GM21367 (cell line): ENCODE data around the gene TBC1D5.
"Not testable (repeated sequence)": the region's sequence is repeated elsewhere in the genome, so short reads cannot be mapped to it uniquely, and the experiment has no call there.

Experiments
- ATAC-seq: cut with Tn5 transposase; IDR thresholded peaks from one replicate; pipeline ENCODE4 v1.9.1; 2021; ENCODE audit not compliant: unreplicated experiment

The TBC1D5 gene

DNA sequence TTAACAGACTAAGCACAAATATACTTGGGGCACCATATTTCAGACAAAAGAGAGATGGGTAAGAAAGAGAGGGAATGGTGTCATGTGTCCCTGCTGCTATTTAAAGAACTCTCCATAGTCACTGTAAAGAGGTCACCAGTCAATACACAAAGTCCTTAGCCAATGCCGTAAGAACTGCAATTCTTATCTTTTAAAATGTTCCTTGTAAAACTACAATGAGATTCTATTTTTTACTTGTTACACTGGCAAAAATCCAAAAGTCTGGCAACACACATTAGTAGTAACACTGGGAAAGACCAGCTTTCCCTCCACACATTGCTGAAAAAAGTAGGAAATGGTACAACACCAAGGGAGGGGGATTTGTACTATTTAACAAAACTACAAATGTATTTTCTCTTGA, 189.4 kb downstream of the TBC1D5 start:
- no peak for ATAC-seq

DNA sequence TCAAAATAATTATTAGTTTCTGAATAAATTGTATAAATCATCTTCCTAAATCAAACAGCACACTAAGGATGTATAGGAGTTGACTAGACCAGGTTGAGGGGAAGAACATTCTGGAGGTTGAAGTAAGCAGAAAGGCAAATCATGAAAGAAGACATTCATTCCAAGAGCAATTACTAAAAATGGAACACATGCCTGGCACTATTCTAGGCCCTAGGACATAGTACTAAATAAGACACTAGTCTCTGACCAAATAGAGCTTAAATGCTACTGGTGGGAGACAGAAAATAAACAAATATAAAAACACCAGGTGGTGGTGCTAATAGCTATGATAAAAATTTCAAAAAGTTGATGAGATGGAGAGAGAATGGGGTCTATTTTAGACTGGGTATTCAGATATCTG, 190.1 kb downstream of the TBC1D5 start:
- ATAC-seq: no peak

DNA sequence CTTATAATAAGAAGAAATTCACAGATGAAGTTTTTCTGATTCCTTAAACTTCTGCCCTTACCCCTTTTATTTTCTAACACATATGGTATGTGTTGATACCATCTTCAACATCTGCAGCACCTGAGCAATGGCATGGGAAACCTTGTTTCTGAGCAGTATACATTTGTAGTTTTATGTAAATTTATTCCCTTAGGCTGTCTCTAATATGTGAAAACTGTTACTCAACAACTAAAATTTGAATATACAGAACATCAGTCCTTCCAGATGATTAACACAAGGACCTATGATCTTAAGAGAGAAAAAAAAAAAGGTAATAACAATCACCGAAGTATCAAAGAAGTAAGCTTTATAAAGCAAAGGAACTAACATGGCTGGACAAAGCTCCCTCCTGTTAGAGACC, 190.5 kb downstream of the TBC1D5 start:
- ATAC-seq: no peak

DNA sequence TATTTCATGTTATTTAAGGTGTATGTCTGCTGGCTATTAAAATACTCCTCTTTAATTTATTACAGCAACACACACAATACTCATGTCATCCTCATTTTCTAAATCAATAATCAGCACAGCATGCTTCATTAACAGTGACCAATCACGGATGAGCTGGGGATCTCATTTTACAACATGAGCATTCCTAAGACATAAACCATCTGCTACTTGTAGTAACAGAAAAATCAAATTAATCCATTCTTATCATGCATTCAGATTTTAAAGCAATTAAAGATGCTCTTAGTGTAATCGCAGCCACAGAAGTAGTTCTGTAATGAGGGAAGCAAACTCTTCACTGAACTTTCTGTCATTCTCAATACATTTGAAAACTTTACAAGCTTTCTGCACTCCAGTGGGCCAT, 191.1 kb downstream of the TBC1D5 start:
- no peak for ATAC-seq

DNA sequence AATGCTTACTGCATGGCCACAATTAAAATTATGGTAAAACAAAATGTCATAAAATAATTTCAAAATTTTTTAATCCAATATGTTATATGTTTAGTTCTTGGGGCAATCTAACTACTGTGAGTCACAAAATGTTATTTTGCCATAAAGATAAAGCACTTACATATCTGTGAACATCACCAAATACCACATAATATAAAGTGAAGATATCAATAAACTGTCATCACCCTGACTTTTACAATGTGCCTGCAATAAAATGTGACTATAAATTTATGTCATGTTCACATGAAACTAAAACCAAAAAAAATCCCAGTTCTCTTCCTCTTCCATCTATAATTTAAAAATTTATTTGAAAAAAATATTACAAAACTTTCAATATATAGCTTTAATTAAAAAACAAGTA, 191.8 kb downstream of the TBC1D5 start:
- no peak for ATAC-seq

DNA sequence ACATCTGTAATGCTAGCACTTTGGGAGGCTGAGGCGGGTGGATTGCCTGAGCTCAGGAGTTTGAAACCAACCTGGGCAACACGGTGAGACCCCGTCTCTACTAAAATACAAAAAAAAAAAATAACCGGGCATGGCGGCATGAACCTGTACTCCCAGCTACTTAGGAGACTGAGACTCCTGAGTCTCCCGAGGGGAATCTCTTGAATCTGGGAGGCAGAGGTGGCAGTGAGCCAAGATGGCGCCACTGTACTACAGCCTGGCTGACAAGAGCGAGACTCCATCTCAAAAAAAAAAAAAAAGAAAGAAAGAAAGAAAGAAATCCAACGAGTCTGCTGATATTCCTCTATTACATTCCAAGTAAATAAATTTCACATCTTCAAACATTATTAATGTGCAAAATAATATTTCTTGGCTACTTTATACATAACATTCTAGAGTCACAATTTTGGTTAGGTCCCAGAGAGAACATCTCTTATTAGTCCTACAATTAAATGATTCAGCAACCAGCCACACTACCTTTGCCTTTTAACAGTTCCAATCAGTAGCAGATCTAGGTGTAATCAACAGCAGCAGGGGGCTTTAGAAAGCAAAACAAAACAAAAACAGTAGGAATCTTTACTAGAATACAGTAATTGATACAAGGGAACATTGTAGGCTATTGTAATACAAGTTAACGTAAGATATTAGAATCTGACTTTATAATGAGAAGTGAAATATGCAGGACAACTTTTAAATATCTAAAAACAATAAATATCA, 195.8 kb downstream of the TBC1D5 start:
- no peak for ATAC-seq

DNA sequence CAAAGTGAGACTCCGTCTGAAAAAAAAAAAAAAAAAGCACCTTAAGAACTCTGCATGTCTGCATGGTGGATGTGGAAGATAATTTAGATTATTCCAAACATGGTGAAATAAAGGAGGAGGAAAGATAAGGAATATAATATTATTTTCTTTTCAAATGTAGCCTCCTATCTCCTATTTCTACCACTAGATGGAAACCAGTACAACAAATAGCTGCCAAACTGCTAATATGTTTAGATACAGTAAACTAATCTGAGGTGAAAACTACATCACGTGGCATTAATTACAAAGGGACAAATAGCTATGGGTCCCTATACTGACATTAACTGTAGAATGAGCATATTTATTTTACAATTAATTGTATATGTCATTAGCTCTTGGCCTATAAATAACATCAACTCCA, 197.8 kb downstream of the TBC1D5 start:
- no peak for ATAC-seq

DNA sequence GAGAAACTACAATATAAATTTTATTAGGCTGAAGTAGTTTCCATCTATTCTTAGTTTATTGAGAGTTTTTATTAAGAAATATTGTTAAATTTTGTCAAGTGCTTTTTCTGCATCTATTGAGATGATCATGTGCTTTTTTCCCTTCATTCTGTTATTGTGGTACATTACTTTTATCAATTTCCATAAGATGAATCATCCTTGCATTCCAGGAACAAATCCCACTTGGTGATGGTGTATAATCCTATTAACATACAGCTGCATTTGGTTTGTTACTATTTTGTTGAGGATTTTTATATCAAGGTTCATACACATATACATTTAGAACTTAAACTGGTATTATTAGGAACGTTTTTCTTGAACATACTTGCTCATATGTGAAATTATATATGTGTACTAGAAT, 199.8 kb downstream of the TBC1D5 start:
- ATAC-seq: no peak

DNA sequence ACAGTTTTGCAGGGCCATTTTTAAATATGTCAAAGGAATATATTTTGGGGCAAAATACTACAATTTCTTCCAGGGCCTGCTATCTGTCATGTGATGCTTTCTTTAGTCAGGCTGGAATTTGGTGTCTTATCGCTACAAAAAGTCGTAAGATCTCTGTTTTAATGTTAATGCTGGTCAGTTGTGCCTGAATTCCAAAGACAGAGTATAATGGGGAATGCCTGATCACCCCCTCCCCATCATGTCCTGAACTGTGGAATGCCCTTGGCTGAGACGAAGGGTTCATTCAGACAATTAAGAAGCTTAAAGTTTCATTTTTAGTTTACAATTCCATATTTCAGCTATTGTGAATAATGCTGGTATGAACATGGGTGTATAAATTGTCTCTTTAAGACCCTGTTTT, 203.0 kb downstream of the TBC1D5 start:
- ATAC-seq: no peak

DNA sequence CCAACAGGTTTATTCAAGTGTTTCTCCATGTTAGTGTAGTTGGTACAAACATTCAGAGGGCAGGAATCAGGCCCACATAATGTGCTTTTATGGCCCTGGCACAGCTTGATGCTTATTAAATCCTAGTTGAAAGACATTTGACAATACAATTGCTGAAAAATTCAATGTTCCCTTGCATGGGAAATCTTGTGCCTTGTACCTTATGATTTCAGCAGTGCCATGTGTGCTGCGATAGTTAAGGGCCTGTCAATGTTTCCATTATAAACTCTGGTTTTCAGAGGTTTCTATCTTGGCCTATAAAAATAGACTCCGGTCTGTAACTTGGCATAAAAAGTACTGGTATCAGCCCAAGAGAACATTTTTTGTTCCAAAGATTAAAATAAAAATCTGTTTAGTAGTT, 207.2 kb downstream of the TBC1D5 start:
- no peak for ATAC-seq

DNA sequence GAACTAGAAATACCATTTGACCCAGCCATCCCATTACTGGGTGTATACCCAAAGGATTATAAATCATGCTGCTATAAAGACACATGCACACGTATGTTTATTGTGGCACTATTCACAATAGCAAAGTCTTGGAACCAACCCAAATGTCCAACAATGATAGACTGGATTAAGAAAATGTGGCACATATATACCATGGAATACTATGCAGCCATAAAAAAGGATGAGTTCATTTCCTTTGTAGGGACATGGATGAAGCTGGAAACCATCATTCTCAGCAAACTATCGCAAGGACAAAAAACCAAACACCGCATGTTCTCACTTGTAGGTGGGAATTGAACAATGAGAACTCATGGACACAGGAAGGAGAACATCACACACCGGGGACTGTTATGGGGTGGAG, 210.0 kb downstream of the TBC1D5 start:
- ATAC-seq: not testable (repeated sequence)

DNA sequence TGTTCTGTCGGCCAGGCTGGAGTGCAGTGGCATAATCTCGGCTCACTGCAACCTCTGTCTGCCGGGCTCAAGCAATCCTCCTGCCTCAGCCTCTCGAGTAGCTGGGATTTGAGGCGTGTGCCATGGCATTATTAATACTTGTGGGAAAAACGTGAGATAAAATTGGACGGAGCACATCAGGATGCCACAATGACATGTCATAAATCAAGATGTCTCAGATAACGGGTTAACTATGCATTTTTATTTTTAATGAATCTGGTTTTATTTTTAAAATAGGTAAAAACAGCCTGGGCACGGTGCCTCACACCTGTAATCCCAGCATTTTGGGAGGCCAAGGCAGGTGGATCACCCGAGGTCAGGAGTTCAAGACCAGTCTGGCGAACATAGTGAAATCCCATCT, 212.8 kb downstream of the TBC1D5 start:
- no peak for ATAC-seq

DNA sequence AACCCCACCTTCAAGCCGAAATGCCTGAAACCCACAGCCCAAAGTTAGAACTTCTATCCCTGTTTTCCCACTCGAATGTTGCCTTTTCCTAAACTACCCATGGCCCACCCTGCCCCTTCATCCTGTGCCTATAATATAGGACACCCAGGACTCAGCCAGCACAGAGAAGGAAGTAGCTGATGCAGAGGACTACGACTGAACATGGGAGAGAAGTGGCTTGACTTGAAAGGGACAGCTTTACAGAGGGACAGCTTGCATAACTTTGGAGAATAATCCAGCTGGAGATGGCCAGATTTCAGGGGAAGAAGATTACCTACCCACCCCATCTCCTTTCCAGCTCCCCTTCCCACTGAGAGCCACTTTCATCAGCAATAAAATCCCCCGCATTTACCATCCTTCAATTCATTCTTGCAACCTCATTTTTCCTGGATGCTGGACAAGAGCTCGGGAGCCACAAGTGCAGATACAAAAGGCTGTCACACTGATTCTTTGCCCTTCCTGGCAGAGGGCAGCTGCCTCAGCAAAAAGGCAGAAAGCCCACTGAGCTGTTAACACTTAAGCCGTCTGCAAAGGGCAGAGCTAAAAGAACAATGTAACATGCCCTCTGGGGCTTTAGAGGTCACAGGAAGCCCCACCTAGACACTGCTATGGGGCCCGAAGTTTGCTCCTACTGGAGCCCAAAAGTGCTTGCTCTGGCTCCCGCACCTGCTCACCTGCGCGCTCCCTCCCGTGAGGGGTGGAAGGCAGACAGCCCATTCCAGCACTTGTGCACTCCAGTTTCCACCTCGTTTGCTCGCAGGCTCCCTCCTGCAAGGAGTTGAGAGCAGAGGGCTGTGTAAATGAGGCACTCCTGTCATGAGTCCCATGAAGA, 224.0 kb downstream of the TBC1D5 start:
- no peak for ATAC-seq

DNA sequence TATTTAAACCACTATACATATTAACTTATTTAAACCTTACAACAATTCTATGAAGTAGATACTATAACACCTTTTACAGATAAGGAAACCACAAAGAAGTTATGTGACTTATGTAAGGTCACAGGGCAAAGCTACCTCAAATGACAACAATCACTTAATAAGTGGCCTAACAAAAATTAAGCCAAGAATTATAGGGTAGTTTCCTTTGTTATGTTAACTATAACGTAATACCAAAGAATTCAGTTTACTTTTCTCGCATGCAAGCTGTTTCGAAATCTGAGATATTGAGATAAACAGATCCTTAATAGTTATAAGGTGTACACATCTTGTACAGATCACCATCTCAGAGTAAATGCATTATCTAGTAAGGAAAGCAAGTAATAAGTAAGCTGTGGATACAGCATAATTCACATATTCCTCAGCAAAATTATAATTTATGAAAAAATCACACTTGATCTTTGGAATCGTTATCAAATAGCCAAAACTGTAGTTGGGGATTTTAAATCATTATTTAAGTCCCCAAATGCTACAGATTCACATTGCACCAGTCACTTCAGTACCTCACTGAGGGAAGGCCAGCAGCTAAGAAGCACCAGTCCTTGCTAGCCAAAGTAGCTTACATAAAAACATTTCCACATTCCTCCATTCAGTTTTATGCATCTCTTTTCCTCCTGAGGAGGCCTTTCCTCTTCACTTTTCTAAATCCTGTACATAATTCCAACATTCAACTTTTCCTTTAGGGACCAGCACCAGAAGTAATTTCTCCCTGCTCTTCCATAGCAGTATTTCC, 226.8 kb downstream of the TBC1D5 start:
- ATAC-seq: no peak

DNA sequence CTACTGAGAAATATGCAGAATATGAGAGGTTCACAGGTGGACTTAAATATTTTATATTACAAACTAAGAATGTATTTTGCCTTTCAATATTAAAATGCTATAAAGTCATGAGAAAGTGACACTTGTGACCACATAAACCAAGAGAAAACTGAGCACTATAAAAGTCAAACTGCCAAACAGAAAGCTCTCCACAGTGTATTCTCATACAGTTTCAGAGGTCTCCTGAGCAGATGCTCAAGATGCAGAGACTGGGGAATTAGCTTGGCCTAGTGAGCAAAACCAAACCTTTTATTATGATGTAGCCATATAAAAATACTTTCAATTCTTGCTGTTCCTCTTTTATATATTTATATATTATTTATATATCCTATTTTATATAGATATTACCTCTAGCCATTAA, 227.8 kb downstream of the TBC1D5 start:
- no peak for ATAC-seq

DNA sequence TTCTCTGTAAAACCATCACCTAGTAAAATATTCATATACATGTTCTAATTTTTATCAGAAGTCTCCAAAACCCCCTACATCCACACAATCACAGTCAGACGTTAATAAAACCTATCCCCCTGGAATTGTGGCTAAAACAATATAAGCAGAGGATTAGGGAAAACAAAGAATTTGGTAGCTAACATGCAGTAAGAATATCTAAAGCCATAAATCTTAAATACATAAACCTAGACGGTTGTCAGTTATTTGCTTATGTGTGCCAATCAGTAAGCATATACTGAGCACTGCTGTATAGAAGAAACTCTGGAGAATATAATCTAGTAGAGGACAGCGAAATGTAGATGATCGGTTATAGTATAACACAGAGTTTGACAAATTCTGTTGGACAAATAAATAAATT, 232.2 kb downstream of the TBC1D5 start:
- ATAC-seq: no peak

DNA sequence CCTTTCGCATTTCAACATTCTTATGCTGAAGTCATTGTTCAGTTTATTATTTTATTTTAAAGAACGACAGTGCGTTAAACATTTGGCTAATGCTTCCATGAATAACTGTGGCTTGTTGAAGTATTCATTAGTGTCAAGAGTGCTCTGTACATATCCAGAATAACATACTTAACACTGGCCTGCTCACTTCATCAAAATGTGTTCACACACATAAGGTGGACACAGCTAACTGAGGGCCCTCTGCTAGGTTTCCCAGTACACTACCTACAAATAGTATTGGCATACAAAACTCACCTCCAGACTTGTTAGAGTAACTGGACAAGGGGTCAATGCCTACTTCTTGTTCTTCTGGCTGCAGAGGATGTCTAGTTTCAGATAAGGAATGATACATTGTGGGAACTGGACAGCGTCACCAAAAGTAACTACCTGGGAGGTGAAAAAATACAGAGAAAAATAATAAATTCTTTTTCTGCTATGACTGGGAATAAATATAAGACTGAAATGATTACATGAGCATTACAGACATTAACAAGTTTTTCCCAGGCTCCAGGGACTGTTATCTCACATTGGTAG, 234.2 kb downstream of the TBC1D5 start:
- ATAC-seq: no peak

DNA sequence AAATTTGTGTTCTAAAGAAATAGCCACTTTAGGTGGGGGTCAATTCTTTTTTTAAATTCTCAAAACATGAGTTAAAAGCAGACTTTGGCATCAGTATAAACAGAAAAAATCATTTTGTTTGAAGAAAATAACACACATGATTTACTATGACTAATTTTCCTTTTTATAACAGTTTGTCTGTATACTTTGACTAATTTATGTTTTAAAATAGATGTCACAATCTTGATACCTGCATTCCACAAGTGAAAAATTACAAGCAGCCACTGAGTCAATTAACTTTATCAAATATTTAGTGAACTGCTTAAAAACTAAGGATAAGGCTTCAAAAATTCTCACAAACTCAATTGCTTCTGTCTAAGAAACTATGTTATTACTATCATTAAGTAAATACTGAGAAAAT, 235.0 kb downstream of the TBC1D5 start:
- ATAC-seq: no peak

DNA sequence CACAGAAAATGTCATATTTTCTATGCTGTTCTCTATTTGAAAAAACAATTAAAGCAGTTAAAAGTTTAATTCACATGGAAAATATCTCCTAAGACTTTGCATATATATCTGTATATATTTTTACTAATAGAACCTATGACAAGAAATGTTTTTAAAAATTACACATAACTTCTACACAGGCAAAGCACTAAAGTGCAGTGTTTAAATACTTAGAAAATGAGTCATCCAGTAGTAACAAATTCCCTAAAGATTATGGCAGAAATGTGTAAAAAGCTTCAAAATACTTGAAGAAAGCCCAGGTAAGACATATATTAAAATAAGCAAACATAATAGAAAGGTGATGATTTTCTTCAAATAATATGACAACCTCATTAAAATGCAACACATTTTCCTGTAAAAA, 236.6 kb downstream of the TBC1D5 start:
- no peak for ATAC-seq

DNA sequence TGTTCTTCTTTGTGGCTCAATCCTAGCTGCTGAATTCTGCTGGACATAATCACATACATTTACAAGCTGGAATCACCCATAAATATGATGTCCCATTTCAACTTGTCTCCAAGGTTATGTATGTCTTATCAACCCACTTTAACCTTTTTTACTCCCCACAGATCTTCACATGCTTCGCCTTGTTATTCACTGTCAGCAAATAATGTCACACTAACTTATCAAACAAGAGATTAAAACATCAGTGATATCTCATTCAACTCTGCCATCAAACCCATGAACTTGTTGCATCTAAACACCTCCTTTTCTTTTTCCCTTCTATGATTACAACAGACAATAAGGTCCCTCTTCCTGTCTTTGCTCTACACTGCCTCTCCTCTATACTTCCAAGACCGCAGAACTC, 240.7 kb downstream of the TBC1D5 start:
- no peak for ATAC-seq

DNA sequence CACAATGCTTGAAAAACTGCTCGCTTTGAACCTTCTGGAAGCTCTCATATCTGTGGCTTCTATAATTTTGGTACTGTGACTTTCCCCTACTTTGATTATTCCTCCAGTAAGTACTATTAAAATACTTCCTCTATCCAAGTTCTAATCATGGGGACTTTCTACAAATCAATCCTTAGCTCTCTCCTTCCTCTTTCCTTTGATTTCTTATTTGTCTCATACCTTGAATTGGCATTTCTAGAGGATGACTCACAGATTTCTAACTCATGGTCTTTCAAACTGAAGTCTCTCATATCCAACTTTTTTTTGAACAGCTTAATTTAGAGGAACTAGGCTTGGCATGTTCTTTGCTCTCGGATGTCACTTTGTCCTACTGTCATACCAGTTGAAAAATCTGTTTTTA, 241.8 kb downstream of the TBC1D5 start:
- ATAC-seq: no peak
